NK-92 (cell line): ENCODE results near the gene KCNJ6.

Experiments used
- DNase-seq: peaks from one replicate; lab custom pipeline; 2025; ENCODE audit not compliant: unreplicated experiment; lab: John Stamatoyannopoulos, UW

The KCNJ6 gene

DNA sequence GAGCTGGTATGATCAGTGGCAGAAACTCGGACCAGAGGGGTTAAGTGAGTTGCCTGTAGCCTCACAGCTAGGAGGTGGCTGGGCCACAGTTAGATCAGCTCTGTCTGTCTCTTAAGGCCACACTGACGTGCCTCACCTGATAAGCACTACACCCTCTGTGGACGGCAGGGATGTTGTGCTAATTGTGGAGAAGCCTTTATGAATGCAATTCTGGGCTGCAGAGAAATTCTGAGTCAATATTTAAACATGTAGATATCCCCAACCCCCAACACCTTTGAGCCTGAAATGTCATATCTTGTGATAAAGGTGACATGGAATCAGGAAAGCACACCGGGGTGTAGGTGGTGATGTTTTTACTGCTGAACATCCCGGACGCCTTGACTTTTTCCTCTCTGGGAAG lies 88.3 kb downstream of the KCNJ6 start:
- DNase-seq: no peak

DNA sequence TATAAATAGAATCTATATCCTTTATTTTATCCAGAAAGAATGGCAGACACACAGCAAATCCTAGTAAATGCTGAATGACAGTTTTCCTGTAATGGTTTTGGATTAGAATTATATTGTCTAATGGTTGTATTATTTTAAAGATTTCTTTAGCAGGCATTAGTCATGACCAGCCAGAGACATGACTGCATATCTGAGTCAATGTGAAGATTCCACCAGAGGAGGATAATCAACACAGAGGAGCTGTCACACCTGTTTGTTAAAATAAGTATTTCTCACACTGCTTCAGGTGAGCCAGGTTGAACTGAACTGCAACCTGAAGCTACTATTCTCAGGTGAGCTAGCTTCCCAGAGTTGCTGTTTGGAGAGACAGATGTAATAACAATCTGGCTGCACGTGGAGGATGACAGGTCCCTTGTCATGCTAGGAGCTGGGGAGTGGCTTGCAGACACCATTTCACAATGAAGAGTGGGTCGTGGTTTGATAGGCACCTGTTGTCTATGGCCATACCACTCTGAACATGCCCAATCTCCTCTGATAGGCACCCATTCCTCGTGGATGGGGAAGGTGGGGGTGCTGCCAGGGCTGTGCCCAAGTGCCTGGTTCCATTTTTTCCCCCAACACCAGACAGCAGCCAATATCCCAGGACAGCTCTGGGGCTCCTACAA lies 94.3 kb downstream of the KCNJ6 start:
- DNase-seq: no peak

DNA sequence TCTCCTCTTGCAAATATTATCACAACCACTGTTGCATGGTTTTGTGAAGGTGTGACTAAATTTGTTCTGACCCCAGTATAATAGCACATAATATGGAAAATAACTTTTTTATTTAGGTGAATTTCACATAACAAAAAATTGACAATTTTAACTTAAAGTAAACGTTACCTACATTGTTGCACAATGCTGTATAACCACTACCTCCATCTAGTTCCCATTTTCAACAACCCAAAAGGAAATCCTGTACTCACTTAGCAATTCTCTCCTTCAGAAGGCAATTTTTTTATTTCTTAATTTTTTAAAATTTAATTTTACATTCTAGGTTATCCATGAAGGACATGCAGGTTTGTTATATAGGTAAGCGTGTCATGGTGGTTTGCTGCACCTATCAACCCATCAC lies 95.2 kb downstream of the KCNJ6 start:
- DNase-seq: no peak

DNA sequence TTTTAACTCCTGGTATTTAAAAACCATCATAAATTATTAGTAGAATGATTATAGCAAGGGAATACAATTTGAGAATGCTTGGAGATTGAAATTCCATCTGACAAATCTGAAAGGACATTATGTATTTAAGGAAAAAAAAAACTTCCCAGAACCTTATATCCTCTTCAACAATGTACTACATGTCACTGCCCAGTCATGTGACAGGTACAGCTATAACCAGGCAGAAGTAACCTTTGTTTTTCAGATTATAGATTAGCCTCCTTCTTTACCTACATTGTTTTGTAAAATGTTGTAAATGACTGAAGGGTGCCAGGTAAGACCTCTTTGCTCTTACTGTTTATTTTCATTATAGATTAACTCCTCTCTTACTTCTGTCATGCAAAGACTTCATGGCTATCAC lies 96.9 kb downstream of the KCNJ6 start:
- no peak for DNase-seq

DNA sequence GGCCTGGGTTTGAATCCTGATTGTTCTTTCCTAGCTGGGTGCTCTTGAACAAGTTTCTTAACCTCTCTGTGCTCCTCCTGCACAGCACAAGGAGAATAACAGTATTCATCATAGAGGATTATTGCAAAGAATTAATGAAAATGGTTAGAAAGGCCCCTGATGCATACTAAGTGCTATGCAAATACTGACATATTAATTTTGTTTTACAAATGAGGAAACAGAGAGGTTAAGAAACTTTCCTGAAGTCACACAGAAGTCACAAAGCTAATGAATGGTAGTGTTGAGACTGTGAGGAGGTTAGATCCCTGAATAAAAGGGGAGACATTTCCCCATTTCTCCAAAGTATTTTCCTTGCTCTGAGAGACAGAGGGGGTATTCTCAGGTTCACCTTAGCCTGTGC lies 99.0 kb downstream of the KCNJ6 start:
- DNase-seq: no peak

DNA sequence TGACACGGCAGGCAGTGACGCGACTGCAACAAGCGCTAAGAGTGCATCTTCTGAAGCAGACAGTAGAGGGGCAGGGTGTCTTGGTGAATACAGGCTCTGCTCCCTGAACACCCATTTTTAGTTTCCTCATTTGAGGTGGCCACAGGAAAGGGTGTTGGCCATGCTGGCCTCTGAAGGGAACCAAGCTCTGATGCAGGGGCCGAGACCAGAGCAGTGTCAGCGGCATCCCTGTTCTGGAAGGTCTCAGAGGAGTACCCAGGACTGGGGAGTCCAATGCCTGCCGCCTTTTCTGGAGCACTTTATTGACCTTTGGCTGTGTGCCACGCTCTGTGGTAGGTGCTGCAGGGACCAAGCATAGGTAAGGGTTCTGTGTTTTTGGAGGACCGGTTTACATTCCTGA lies 100.4 kb downstream of the KCNJ6 start:
- no peak for DNase-seq

DNA sequence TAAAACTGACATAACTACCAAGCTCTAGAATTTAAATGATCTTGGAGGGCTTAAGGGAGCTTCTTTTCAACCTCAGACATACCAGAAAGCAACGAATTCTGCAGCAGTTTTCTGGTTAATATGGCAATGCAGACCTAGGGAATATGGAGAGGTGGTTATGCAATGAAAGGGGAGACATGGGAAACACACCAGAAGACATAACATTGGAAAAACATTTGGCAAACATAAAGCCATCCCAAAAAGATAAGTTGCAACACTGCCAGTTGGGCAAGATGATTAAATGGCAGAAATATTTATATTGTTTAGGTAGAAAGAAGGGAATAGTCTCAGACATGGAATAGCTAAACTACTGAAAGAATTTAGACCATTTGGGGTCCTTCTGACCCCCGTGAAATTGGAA lies 104.5 kb downstream of the KCNJ6 start:
- DNase-seq: no peak

DNA sequence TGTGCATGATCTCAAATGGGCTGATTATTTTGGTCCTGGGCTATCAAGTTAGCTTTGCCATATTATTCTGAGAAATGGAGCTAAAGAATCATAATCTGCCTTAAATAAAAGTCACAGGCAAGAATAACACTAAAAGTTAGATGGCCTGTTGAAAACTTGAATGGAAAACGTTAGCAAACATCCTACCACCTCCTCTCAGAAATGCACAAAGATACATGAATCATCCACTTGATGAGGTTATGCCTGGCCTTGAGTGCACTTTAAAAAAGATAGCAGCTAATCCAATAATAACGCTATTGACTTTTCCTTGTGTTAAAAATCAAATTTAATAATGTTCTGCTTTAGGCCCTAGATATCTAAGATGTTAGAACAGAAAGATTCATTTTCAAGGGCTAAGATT lies 108.0 kb downstream of the KCNJ6 start:
- DNase-seq: no peak

DNA sequence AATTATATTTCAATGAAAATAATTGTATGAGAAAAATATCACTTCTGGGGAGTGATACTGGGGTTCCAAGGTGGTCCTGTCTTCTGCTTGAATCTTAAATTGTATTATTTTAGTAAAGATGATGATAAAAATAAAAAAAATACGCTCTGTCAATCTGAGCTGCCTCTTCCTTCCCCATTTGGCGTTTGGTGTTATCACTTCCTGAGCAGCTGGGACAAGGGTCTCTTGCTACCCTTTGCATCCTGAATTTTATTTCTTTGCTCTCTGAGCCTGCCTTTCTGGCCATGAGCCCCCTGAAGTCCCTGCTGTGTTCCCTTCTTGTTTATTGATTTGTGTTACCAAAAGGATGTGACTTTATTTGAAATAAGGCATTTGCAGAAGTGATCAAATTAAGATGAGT lies 111.0 kb downstream of the KCNJ6 start:
- no peak for DNase-seq

DNA sequence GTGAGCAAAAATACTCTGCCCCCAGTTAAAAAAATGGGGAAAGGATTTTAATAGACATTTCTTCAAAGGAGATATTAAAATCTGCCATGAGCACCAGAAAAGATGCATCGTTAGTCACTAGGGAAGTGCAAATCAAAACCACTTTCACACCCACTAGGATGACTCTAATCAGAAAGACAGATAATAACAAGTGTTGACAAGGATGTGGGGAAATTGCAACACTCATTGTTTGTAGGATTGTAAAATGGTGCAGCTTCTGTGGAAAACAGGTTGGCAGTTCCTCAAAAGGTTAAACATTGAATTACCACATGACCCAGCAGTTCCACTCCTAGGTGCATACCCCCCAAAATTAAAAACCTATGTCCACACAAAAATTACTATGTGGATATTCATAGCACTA lies 112.3 kb downstream of the KCNJ6 start:
- DNase-seq: no peak

DNA sequence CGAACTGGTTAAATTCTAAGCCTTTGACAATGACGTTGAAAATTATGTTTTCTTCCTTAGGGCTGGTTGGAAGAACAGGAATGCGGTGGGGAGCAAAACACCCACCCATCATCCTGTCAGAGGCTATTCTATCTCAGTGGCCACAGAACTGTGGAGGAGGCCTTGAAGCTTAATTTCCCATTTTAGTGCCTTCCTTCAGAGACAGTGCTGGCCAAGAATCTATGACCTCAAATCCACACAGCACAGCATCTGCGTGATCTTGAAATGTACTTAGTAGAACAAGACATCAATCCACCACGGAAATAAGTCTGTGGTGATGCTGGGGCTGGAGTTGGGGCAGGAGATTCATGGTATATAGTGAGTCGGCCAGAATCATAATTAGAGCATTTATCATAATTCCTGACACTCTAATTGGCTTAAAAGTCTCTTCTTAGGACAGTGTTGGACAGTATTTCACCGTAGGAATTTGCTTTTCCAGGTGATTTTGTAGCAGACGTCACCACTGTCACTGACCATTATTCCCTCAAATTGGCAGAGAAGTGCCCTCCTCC lies 113.1 kb downstream of the KCNJ6 start:
- DNase-seq: no peak

DNA sequence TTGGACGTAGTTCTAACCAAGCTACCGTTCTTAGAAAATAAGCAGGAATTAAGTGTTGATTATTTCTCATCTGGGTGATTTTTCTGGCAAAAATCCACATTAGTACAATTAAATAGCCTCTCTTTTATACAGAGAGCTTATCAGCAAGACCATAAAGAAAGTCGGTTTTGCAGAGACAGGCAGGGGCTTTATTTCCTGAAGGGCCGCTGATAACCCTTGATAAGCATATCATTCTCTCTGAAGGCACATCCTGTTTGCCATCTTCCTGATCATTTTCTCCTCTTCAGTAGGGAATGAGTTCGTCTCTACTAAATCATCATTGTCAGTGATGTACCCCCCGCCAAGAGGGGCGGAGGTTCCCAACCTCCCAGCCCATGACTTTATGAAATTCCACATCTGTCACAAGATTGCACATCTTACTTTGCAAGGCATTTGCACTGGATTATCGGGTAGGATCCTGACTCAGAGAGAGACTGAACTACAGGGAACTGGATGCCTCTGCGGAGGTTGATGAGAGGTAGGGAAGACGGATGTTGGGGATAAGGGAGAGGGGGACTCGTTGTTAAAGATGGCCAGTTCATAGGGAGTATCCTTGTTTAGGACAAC lies 115.7 kb downstream of the KCNJ6 start:
- DNase-seq: no peak

DNA sequence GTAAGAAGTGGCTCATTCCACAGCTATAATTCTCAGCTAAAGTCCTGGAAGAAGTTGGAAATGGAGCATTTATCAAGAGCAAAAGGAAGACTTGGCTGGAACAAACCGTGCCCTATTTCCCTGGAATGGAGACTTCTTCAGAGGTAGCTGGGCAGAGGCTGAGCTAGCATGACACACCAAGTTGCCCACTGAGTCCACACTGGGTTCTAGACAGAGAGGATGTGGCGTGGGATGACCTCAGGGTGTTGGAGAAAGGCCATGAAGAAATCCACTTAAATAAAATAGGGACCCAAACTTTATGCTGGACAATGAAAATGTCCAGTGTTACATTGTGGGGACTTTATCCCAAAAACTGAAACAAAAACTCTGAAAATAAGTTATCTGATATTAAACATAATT lies 116.2 kb downstream of the KCNJ6 start:
- no peak for DNase-seq

DNA sequence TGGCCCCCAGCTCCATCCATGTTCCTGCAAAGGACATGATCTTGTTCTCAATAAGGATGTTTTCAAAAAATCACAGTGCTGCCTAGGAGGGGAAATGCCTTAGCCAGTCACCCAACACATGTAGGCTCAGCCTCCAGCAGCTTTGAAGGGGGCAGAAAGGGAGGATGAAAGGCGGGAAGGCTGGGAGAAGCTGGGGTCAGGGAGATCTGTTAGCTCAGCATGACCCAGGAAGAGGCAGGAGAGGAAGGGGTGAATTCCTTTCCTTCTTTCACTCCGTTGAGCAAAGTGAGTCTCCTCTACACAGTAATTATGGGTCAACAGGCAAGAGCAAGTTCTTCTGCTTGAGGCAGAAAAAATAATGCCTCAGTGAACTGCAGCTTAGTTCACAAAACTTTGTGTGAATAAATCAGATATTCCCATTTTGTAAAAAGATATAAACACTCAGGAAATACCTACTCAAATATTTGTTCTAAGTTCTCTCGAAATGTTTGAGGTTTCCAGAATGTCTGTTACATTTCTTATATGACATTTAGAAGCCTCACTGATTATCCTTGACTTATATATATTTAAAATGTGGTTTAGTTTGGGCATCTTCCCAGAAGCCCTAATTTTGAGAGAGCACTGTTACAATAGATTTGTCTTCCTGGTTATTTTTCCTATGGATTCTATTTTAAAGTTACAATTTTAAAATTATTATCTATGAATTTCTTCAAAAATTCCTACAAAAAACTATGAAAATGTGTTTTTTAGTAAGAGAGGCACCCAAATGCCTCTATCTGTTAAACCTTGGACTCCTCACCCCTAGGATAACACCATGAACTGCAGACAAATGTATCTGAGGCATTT lies 116.8 kb downstream of the KCNJ6 start:
- no peak for DNase-seq

DNA sequence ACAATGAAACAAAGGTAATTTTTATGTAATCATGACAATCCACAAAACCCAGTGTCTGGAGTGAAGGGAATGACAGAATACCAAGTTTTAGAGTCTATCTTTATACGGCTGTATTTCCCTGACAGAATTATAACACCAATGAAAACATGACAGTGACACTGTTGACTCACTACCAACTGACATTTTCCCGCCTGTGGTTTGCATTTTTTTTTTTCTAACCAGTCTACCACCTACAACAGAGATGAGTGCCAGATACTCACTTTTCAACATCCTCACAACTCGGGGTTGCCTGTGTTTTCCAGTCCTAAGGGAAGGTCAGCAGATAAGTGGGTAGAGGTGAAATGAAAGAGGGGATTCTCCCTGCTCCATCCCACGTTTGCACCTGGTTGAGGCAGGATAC lies 118.9 kb downstream of the KCNJ6 start:
- DNase-seq: no peak

DNA sequence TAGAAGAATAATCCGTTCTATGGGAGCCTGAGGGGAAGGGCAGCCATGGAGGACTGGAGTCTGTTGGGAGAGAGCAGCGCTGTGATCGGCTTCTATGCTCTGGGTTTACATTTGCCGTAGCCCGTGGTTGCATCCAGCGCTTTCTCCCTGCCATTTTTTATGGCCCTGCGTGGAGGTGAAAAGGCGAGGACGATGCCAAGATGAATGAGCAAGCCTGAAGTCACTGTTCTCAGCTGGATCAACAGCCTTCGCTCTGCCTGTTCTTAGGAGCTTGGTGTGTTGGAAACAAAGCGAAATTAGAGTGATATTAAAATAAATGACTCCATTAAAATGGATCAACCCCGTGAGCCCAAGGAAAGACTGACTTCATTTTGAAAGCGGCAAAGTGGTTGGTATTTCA lies 120.2 kb downstream of the KCNJ6 start:
- DNase-seq: no peak

DNA sequence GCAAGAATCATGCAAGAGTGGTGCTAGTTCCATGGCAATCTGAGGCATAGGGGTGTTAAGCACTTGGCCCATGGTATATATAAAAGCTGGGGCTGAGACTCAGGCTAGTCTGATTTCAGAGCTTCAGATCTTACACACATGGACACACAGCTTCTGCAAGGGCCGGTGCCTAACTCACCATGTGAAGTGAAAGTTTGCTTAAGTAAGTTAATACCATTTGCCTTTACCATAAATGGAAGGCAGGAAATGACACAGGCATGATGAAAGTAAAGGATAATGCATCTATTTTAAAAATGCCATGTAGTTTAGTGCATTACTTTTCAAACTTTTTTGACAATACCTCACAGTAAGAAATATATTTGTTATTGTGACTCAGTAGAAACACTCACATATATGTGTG lies 122.6 kb downstream of the KCNJ6 start:
- DNase-seq: no peak

DNA sequence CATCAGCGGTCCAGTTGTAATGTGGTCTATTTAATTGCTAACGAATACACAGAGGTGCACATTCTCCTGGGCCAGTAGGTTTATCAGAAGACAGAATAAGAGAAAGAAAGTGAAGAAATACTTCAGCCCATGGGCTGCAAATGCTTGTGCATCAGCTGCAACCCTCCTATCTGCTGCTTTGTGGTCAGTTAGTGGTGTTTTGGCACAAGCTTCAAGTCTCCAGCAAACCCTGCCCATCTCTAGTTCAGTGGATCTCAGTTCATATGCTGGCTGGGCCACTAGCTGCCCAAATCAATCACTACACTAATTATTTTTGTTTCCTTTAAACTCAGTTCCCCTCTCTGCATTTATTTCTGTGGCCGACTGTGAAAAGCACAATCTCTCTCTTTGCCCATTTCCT lies 124.2 kb downstream of the KCNJ6 start:
- no peak for DNase-seq

DNA sequence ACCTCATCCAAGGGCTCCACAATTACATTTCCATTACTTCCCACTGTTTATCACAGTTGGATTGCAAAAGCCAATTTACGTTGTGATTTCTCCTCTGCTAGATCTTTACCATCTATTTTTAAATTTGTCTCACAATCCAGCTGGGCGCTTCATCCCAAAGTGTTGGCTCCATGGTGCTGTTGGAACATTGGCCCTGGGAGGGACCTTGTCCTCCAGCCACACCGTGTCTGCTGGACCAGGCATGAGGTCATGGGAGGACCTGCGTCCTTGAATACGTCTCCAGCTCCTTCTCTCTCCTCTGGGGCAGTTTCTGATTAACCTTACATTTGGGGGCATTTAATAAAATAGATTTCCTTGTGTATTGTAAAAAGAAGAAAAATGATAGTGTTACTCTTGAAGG lies 125.4 kb downstream of the KCNJ6 start:
- DNase-seq: no peak

DNA sequence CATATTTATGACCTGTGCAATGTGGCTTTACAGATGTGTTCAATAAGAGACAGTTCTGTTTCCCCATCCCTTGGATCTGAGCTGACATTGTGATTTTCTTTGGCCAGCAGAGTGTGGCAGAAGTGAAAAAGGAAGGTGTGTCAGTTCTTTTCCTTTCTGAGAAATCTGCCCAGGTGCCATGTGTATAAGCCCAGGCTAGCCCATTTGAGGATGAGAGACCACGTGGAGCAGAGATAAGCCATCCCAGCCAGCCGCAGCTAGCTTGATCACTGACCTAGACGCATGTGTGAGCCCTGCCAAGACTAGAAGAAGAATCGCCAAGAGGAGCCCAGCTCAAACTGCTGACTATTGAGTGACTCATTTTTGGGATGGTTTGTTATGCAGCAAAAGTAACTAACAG lies 127.8 kb downstream of the KCNJ6 start:
- DNase-seq: no peak

DNA sequence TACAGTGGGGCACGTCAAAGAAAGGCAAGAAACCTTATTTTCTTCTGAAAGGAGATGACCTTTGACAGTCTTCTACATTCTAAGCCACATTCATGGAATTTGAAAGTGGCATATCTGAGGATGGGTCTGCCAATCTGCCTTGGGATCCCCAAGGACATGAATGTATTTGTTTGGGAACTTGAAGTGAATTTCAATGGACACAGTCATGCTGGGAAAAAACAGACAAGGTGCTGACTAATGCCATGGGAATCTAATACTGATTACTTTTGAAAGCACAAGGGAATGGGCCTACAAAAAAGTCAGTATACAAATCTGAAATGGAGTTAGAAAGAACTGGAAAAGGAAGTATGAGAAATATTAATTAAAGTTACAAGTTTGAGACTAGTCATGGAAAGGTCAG lies 128.8 kb downstream of the KCNJ6 start:
- DNase-seq: no peak
